Peyer's patch (tissue), 4 donors: ENCODE results near the gene ATOH7.

ENCODE experiments used
- CTCF ChIP-seq, 6 experiments: fragments of 450-650 bp in 4 of 6; fragments of 200-600 bp in 2 of 6; sonication (generic) in 1 of 6; IDR thresholded peaks; one replicate each; pipeline ENCODE4 v1.5.1; 2017 to 2019; ENCODE audit warnings: antibody characterized with exemption in 6 of 6, mild to moderate bottlenecking in 3 of 6, moderate library complexity in 1 of 6
- POLR2A ChIP-seq, 2 donors: fragments of 450-650 bp; IDR thresholded peaks; one replicate each; pipeline ENCODE4 v1.5.1; 2017; ENCODE audit warnings: antibody characterized with exemption in 2 of 2, mild to moderate bottlenecking in 2 of 2, moderate library complexity in 2 of 2

DNA sequence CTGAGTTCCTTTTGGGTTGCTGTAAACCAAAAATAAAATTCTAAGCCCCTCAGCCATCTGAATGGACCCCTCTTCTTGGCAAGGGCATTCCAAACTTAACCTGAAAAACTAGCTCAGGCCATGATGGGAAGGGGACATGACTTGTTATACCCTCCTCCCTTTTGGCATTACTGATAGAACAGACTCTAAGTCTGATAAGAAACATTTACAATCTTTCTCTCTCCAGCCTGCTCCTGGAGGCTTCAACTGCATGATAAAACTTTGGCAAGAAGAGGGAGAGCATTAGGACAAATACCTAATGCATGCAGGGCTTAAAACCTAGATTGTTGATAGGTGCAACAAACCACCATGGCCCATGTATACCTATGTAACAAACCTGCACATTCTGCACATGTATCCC, 40.9 kb upstream of the ATOH7 start:
- TF ChIP-seq CTCF (IDR thresholded peaks at IDR 0.05): no peak
- TF ChIP-seq POLR2A (IDR thresholded peaks at IDR 0.05): no peak
